Neural cell (in vitro differentiated cells): Measurements from ENCODE around the gene BMP7. TPM values are rescaled to one million over a fixed set of nuclear protein-coding genes. Genes with fewer than 3 reads are reported as not detected.

ENCODE experiments used
- H2AFZ ChIP-seq: fragments of 200-600, 300-800 bp; sonication (generic), shearing (Covaris generic); 2 replicates; pipeline ENCODE4 v1.6.0; 2014; ENCODE audit warnings: low read depth, mild to moderate bottlenecking, antibody characterized with exemption, low read length, moderate library complexity
- H3F3A ChIP-seq: fragments of 200-600 bp; shearing (Covaris generic); 2 replicates; pipeline ENCODE4 v1.6.1; 2016; ENCODE audit warnings: mild to moderate bottlenecking, moderate library complexity, mixed read lengths, antibody characterized with exemption, low read length; ENCODE audit not compliant: insufficient read depth, poor library complexity, severe bottlenecking
- H3K27ac ChIP-seq: fragments of 200-600, 300-800 bp; sonication (generic), shearing (Covaris generic); 2 replicates; pipeline ENCODE4 v1.5.1; 2014; ENCODE audit warnings: mild to moderate bottlenecking, low read length, moderate library complexity
- H3K27me3 ChIP-seq: fragments of 300-800, 200-600 bp; sonication (generic), shearing (Covaris generic); 2 replicates; pipeline ENCODE4 v1.6.0; 2014; ENCODE audit warnings: mild to moderate bottlenecking, low read depth, low read length, moderate library complexity; ENCODE audit not compliant: insufficient read depth
- H3K36me3 ChIP-seq: fragments of 300-800, 200-600 bp; sonication (generic), shearing (Covaris generic); 2 replicates; pipeline ENCODE4 v1.5.1; 2014; ENCODE audit warnings: mild to moderate bottlenecking, antibody characterized with exemption, low read length, moderate library complexity; ENCODE audit not compliant: insufficient read depth
- H3K4me2 ChIP-seq: fragments of 300-800, 200-600 bp; sonication (generic), shearing (Covaris generic); 2 replicates; pipeline ENCODE4 v1.6.0; 2014; ENCODE audit warnings: mild to moderate bottlenecking, low read length
- H3K4me3 ChIP-seq: fragments of 300-800, 200-600 bp; sonication (generic), shearing (Covaris generic); 2 replicates; pipeline ENCODE4 v1.5.1; 2014; ENCODE audit warnings: mild to moderate bottlenecking, low read length, moderate library complexity
- H3K79me2 ChIP-seq: fragments of 200-600 bp; shearing (Covaris generic); replicated peaks from 2 replicates; pipeline ENCODE4 v1.6.0; 2014; ENCODE audit warnings: mild to moderate bottlenecking, low read length, moderate library complexity; ENCODE audit not compliant: insufficient read depth
- H3K9ac ChIP-seq: fragments of 300-800, 200-600 bp; sonication (generic), shearing (Covaris generic); 2 replicates; pipeline ENCODE4 v1.6.1; 2016; ENCODE audit warnings: mild to moderate bottlenecking, low read length, mixed read lengths
- H3K9me2 ChIP-seq: fragments of 200-600 bp; shearing (Covaris generic); 2 replicates; pipeline ENCODE4 v1.6.1; 2016; ENCODE audit warnings: mild to moderate bottlenecking, low read length, mixed read lengths; ENCODE audit not compliant: insufficient read depth
- H3K9me3 ChIP-seq: fragments of 200-600, 300-800 bp; sonication (generic), shearing (Covaris generic); 2 replicates; pipeline ENCODE4 v1.6.1; 2016; ENCODE audit warnings: mild to moderate bottlenecking, mixed run types, low read length, moderate library complexity, mixed read lengths
- H4K20me1 ChIP-seq: fragments of 200-600 bp; shearing (Covaris generic); 2 replicates; pipeline ENCODE4 v1.6.1; 2016; ENCODE audit warnings: mild to moderate bottlenecking, mixed run types; ENCODE audit not compliant: insufficient read depth
- EP300 ChIP-seq: fragments of 450-650 bp; conservative IDR thresholded peaks from 2 replicates; pipeline ENCODE4 v1.6.1; 2014; ENCODE audit warnings: antibody characterized with exemption, mild to moderate bottlenecking, moderate library complexity; ENCODE audit not compliant: poor library complexity, severe bottlenecking
- EZH2 ChIP-seq: fragments of 200-600, 300-800 bp; shearing (Covaris generic), sonication (generic); IDR thresholded peaks from 2 replicates; pipeline ENCODE4 v1.6.1; 2014; ENCODE audit warnings: antibody characterized with exemption, low read length, borderline replicate concordance, mild to moderate bottlenecking; ENCODE audit not compliant: insufficient read depth, poor library complexity, severe bottlenecking
- MXI1 ChIP-seq: fragments of 450-650 bp; conservative IDR thresholded peaks from 2 replicates; pipeline ENCODE4 v1.6.1; 2014; ENCODE audit warnings: antibody characterized with exemption, mild to moderate bottlenecking; ENCODE audit not compliant: poor library complexity, severe bottlenecking
- POLR2AphosphoS5 ChIP-seq: IDR thresholded peaks from 2 replicates; pipeline ENCODE4 v1.6.1; 2012
- RAD21 ChIP-seq: fragments of 450-650 bp; conservative IDR thresholded peaks from 2 replicates; pipeline ENCODE4 v1.6.1; 2014; ENCODE audit warnings: antibody characterized with exemption, mild to moderate bottlenecking, moderate library complexity
- SMC3 ChIP-seq: fragments of 450-650 bp; conservative IDR thresholded peaks from 2 replicates; pipeline ENCODE4 v1.6.1; 2014; ENCODE audit warnings: antibody characterized with exemption, mild to moderate bottlenecking, moderate library complexity; ENCODE audit not compliant: poor library complexity
- TAF1 ChIP-seq: IDR thresholded peaks from 2 replicates; pipeline ENCODE4 v1.6.1; 2012; ENCODE audit warnings: low read depth
- polyA plus RNA-seq: library from polyadenylated mRNA; depleted of rRNA; stranded (reverse); fragments of >200 nt; gene quantifications from 2 replicates; pipeline ENCODE4 v1.2.3, GENCODE V29; 2014
- TF ChIP-seq, protein P1 (sequence below): fragments of 450-650 bp; IDR thresholded peaks from 2 replicates; pipeline ENCODE4 v1.5.1; 2014; ENCODE audit warnings: antibody characterized with exemption, mild to moderate bottlenecking, moderate library complexity; ENCODE audit not compliant: poor library complexity, severe bottlenecking
- TF ChIP-seq, protein P2 (sequence below): IDR thresholded peaks from 2 replicates; pipeline ENCODE4 v1.6.1; 2012; ENCODE audit warnings: borderline replicate concordance

The BMP7 gene
- polyA plus RNA-seq, 1 donor from 2014 or later, result 3.6 TPM

DNA sequence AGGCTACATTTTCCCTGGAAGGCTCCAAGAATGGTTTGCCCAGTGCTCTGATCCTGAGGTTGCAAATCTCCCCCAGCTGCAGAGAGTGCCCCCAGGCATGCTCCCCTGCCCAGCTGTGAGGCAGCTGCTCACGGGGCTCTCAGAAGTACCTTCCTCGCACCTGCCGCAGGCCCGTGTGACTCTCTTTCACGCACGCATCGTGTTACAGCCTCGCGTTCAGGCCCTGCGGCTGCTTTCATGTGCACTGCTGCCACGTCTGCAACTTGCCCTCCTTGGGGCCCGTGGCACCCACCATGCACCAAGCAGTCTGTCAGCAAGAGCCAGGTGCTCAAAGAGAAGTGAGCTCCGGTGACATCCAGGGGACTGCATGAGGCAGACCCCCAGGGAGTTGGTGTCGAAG lies 34.6 kb upstream of the BMP7 start:
- H3K36me3 ChIP-seq, result no peaks in the 10 kb centered on the region
- H3K4me3 ChIP-seq, result no peak overlapping the region
- H3K27me3 ChIP-seq, result no peaks in the 10 kb centered on the region

DNA sequence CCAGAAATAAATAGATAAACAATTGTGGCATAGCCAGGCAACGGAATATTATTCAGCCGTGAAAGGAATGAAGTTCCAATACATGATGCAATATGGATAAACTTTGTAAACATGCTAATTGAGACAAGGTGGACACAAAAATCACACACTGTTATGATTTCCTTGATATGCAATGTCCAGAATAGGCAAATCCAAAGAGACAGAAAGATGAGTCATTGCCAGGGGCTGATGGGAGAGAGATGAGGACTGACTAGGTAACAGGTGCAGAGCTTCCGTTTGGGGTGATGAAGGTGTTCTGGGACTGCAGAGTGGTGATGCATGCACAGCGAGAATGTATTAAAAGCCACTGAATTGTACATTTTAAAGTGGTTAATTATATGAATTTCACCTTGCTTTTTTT lies 32.0 kb upstream of the BMP7 start:
- Histone ChIP-seq H3F3A (no peaks in the 10 kb centered on the region), H3K9me2 (no peaks in the 10 kb centered on the region), H3K9ac (no peak overlapping the region), H3K79me2 (no peaks in the 10 kb centered on the region), H3K27me3 (no peaks in the 10 kb centered on the region), H3K4me2 (no peak overlapping the region), H3K4me3 (no peak overlapping the region), H4K20me1 (no peaks in the 10 kb centered on the region), H2AFZ (no peak overlapping the region), H3K36me3 (no peaks in the 10 kb centered on the region), H3K9me3 (no peaks in the 10 kb centered on the region), H3K27ac (no peak overlapping the region)
- TF ChIP-seq POLR2AphosphoS5, result no peak
- TF ChIP-seq MXI1, result no peak
- TF ChIP-seq EZH2, result no peak
- TF ChIP-seq, protein P1, sequence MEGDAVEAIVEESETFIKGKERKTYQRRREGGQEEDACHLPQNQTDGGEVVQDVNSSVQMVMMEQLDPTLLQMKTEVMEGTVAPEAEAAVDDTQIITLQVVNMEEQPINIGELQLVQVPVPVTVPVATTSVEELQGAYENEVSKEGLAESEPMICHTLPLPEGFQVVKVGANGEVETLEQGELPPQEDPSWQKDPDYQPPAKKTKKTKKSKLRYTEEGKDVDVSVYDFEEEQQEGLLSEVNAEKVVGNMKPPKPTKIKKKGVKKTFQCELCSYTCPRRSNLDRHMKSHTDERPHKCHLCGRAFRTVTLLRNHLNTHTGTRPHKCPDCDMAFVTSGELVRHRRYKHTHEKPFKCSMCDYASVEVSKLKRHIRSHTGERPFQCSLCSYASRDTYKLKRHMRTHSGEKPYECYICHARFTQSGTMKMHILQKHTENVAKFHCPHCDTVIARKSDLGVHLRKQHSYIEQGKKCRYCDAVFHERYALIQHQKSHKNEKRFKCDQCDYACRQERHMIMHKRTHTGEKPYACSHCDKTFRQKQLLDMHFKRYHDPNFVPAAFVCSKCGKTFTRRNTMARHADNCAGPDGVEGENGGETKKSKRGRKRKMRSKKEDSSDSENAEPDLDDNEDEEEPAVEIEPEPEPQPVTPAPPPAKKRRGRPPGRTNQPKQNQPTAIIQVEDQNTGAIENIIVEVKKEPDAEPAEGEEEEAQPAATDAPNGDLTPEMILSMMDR, result no peak

More for the DNA sequence above, 34.6 kb upstream of the BMP7 start:
- Histone ChIP-seq H3F3A (no peaks in the 10 kb centered on the region), H3K9ac (no peak overlapping the region), H2AFZ (no peak overlapping the region), H3K9me2 (no peaks in the 10 kb centered on the region), H4K20me1 (no peaks in the 10 kb centered on the region), H3K4me2 (no peak overlapping the region), H3K9me3 (no peaks in the 10 kb centered on the region), H3K79me2 (no peaks in the 10 kb centered on the region), H3K27ac (no peak overlapping the region)
- TF ChIP-seq TAF1 (no peak), POLR2AphosphoS5 (no peak), MXI1 (no peak), RAD21 (no peak)
- TF ChIP-seq, protein P1, result no peak

DNA sequence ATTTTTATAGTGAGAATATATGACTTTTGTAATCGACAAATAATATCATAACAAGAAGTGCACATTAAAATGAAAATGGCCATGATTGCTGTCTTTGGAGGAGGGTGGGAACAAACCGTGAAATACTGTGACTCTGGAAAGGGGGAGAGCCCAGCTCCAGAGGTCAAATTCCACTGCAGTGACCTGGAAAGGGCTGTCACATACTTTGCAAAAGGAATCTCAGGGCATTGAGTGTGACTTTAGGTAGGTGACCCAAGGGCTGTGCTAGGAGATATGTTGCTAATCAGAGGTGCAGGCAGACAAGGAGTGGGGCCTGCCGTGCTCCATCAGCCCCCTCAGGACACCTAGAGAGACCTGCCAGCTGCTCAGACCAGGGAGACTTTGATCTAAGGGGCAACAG lies 28.1 kb upstream of the BMP7 start:
- no peaks in the 10 kb centered on the region for H3K27me3 ChIP-seq
- H3K9me3 ChIP-seq, result no peaks in the 10 kb centered on the region
- no peak overlapping the region for H3K27ac ChIP-seq
- H3K9me2 ChIP-seq, result no peaks in the 10 kb centered on the region
- no peak overlapping the region for H3K4me2 ChIP-seq
- H4K20me1 ChIP-seq, result no peaks in the 10 kb centered on the region
- H3F3A ChIP-seq, result no peaks in the 10 kb centered on the region
- H3K36me3 ChIP-seq, result no peaks in the 10 kb centered on the region
- no peaks in the 10 kb centered on the region for H3K79me2 ChIP-seq
- H2AFZ ChIP-seq, result no peak overlapping the region
- H3K9ac ChIP-seq, result no peak overlapping the region
- TF ChIP-seq EP300 (no peak), EZH2 (no peak), MXI1 (no peak), SMC3 (no peak), RAD21 (no peak), POLR2AphosphoS5 (no peak), TAF1 (no peak)
- TF ChIP-seq, protein P2, sequence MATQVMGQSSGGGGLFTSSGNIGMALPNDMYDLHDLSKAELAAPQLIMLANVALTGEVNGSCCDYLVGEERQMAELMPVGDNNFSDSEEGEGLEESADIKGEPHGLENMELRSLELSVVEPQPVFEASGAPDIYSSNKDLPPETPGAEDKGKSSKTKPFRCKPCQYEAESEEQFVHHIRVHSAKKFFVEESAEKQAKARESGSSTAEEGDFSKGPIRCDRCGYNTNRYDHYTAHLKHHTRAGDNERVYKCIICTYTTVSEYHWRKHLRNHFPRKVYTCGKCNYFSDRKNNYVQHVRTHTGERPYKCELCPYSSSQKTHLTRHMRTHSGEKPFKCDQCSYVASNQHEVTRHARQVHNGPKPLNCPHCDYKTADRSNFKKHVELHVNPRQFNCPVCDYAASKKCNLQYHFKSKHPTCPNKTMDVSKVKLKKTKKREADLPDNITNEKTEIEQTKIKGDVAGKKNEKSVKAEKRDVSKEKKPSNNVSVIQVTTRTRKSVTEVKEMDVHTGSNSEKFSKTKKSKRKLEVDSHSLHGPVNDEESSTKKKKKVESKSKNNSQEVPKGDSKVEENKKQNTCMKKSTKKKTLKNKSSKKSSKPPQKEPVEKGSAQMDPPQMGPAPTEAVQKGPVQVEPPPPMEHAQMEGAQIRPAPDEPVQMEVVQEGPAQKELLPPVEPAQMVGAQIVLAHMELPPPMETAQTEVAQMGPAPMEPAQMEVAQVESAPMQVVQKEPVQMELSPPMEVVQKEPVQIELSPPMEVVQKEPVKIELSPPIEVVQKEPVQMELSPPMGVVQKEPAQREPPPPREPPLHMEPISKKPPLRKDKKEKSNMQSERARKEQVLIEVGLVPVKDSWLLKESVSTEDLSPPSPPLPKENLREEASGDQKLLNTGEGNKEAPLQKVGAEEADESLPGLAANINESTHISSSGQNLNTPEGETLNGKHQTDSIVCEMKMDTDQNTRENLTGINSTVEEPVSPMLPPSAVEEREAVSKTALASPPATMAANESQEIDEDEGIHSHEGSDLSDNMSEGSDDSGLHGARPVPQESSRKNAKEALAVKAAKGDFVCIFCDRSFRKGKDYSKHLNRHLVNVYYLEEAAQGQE, result no peak
- TF ChIP-seq, protein P1, result no peak
- no peak overlapping the region for H3K4me3 ChIP-seq
